ENCODE results near the gene ZBTB32.

GRCh38 chr19:35754370-35755130 is 50.2 kb downstream of the ZBTB32 start:
- TF ChIP-seq CTCF (IDR thresholded peaks at IDR 0.05) (no peak), EZH2 (IDR thresholded peaks at IDR 0.05) (no peak), EZH2phosphoT487 (IDR thresholded peaks at IDR 0.05) (no peak)
